Measurements from ENCODE around the gene MRAS.

Gene MRAS

DNA sequence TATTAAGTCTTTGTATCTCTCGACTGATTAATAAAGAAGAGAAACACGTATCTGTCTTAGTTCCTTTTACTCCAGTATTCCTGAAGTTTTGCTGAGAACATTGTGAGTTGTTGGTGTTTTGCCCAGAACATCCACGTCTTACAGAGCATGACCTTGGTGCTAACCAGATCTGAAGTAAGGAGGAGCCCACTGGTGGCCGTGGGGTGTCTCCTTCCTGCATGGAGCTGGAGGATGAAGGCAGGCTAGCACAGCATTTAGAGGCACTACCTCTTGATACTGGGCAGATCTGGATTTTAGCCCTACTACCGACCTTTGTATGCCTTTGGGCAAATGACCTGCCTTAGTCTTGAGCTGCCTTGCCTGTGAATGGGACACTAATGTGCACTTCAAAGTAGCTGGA lies 57.1 kb downstream of the MRAS start:
- no peaks in the 10 kb centered on the region for H3K36me3 ChIP-seq (ENCODE audit: low read length)
- H3K9me2 ChIP-seq (replicated peaks; ENCODE audit: insufficient read depth, low read length), result no peaks in the 10 kb centered on the region
- TF ChIP-seq, protein P1, sequence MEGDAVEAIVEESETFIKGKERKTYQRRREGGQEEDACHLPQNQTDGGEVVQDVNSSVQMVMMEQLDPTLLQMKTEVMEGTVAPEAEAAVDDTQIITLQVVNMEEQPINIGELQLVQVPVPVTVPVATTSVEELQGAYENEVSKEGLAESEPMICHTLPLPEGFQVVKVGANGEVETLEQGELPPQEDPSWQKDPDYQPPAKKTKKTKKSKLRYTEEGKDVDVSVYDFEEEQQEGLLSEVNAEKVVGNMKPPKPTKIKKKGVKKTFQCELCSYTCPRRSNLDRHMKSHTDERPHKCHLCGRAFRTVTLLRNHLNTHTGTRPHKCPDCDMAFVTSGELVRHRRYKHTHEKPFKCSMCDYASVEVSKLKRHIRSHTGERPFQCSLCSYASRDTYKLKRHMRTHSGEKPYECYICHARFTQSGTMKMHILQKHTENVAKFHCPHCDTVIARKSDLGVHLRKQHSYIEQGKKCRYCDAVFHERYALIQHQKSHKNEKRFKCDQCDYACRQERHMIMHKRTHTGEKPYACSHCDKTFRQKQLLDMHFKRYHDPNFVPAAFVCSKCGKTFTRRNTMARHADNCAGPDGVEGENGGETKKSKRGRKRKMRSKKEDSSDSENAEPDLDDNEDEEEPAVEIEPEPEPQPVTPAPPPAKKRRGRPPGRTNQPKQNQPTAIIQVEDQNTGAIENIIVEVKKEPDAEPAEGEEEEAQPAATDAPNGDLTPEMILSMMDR (IDR thresholded peaks at IDR 0.05; ENCODE audit: insufficient read depth, low read length, poor library complexity, severe bottlenecking), result no peak
- no peaks in the 10 kb centered on the region for H3K27me3 ChIP-seq (ENCODE audit: low read length)
- no peaks in the 10 kb centered on the region for H3K9me3 ChIP-seq (ENCODE audit: insufficient read depth, low read length)
- H3F3A ChIP-seq (ENCODE audit: insufficient read depth), result no peaks in the 10 kb centered on the region
- no peak overlapping the region for H2AFZ ChIP-seq (ENCODE audit: low read depth, low read length, severe bottlenecking)
- no peaks in the 10 kb centered on the region for H3K79me2 ChIP-seq (ENCODE audit: insufficient read depth, low read length)
- H3K27ac ChIP-seq (ENCODE audit: low read depth, low read length), result no peak overlapping the region
- no peaks in the 10 kb centered on the region for H4K20me1 ChIP-seq (ENCODE audit: low read depth, low read length)
- H3K4me3 ChIP-seq (ENCODE audit: insufficient read depth, low read length, poor library complexity, severe bottlenecking), result no peak overlapping the region
- no peak overlapping the region for H3K4me2 ChIP-seq (ENCODE audit: low read depth, low read length, poor library complexity, severe bottlenecking)
- H3K9ac ChIP-seq (ENCODE audit: low read length), result no peak overlapping the region

DNA sequence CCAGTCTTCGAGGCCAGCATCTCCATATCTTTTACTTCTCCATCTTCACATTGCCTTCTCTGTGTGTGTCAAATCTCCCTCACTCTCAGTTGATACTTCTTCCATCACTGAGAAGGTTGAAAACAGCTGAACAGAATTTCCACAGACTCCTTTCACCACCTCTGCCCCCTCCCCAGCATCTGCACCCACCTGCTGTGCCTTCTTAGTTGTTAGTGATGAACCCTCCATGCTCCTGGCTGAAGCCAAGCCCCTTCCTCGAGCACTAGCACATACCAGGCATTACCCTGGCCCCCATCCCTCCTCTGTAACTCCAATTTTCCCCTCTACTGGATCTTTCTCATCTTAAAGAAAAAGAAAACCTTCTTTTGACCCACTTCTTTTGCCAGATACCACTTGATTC lies 58.2 kb downstream of the MRAS start:
- Histone ChIP-seq H3K9ac (ENCODE audit: low read length) (no peak overlapping the region), H3K9me3 (ENCODE audit: insufficient read depth, low read length) (no peaks in the 10 kb centered on the region), H3K4me3 (ENCODE audit: insufficient read depth, low read length, poor library complexity, severe bottlenecking) (no peak overlapping the region), H3K36me3 (ENCODE audit: low read length) (no peaks in the 10 kb centered on the region), H3K9me2 (replicated peaks; ENCODE audit: insufficient read depth, low read length) (no peaks in the 10 kb centered on the region), H3F3A (ENCODE audit: insufficient read depth) (no peaks in the 10 kb centered on the region), H4K20me1 (ENCODE audit: low read depth, low read length) (no peaks in the 10 kb centered on the region), H3K27ac (ENCODE audit: low read depth, low read length) (no peak overlapping the region), H3K27me3 (ENCODE audit: low read length) (no peaks in the 10 kb centered on the region), H3K4me2 (ENCODE audit: low read depth, low read length, poor library complexity, severe bottlenecking) (no peak overlapping the region), H3K79me2 (ENCODE audit: insufficient read depth, low read length) (no peaks in the 10 kb centered on the region), H2AFZ (ENCODE audit: low read depth, low read length, severe bottlenecking) (no peak overlapping the region)
- TF ChIP-seq, protein P1 (IDR thresholded peaks at IDR 0.05; ENCODE audit: insufficient read depth, low read length, poor library complexity, severe bottlenecking), result no peak
- no peak for TF ChIP-seq EZH2phosphoT487 (conservative IDR thresholded peaks at IDR 0.05; ENCODE audit: low read length)

DNA sequence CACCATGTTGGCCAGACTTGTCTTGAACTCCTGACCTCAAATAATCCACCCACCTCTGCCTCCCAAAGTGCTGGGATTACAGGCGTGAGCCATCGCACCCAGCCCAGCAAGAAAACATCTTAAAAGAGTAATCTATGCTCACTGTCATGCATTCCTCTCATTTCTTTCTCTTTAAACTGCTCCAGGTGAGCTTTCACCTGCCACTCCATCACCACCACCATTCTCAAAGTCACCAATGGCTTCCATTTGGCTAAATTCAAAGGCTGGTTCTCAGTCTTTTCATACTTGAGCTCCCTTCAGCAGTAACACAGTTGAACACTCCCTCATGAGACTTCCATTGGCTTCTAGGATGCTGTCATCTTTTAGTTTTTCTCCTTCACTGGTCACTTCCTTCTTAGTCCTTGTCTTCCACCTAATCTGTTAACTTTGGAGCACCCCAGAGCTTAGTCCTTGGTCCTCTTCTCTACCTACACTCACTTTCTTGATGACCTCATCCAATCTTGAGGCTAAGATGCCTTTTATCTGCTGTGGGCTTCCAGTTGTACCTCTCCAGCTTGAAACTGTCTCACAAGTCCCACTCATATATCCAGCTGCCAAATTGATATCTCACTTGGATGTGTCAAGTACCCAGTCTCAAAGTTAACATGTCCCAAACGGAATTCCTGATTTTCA lies 59.0 kb downstream of the MRAS start:
- H3F3A ChIP-seq (ENCODE audit: insufficient read depth), result no peaks in the 10 kb centered on the region
- no peak overlapping the region for H2AFZ ChIP-seq (ENCODE audit: low read depth, low read length, severe bottlenecking)
- H3K9me3 ChIP-seq (ENCODE audit: insufficient read depth, low read length), result no peaks in the 10 kb centered on the region
- H3K4me3 ChIP-seq (ENCODE audit: insufficient read depth, low read length, poor library complexity, severe bottlenecking), result no peak overlapping the region
- H3K79me2 ChIP-seq (ENCODE audit: insufficient read depth, low read length), result no peaks in the 10 kb centered on the region
- TF ChIP-seq, protein P1 (IDR thresholded peaks at IDR 0.05; ENCODE audit: insufficient read depth, low read length, poor library complexity, severe bottlenecking), result no peak
- no peak for TF ChIP-seq EZH2phosphoT487 (conservative IDR thresholded peaks at IDR 0.05; ENCODE audit: low read length)
- H3K27ac ChIP-seq (ENCODE audit: low read depth, low read length), result no peak overlapping the region
- H3K36me3 ChIP-seq (ENCODE audit: low read length), result no peaks in the 10 kb centered on the region
- H3K9ac ChIP-seq (ENCODE audit: low read length), result no peak overlapping the region
- H4K20me1 ChIP-seq (ENCODE audit: low read depth, low read length), result no peaks in the 10 kb centered on the region
- no peak overlapping the region for H3K4me2 ChIP-seq (ENCODE audit: low read depth, low read length, poor library complexity, severe bottlenecking)
- H3K9me2 ChIP-seq (replicated peaks; ENCODE audit: insufficient read depth, low read length), result no peaks in the 10 kb centered on the region
- no peaks in the 10 kb centered on the region for H3K27me3 ChIP-seq (ENCODE audit: low read length)

All from SU-DHL-6 (cell line).